ENCODE measurements around the gene GABBR2.

GABBR2 gene

GRCh38 chr9:98315067-98315453 lies 393.7 kb downstream of the GABBR2 start:
- H4K20me1 ChIP-seq (ENCODE audit: control insufficient read depth, insufficient read depth, low read depth, low read length): no peaks in the 10 kb centered on the region
- no peak for TF ChIP-seq EZH2phosphoT487 (IDR thresholded peaks at IDR 0.05; ENCODE audit: borderline replicate concordance, low read length)
- no peak for TF ChIP-seq CTCF (IDR thresholded peaks at IDR 0.05; ENCODE audit: low read depth, low read length, poor library complexity, severe bottlenecking)
- no peak overlapping the region for H3K27ac ChIP-seq (ENCODE audit: low read depth, low read length)
- H3K27me3 ChIP-seq (ENCODE audit: control insufficient read depth, low read length): peaks cover 11% of the 10 kb centered on the region; the same call in 1 of the 2 replicates
- H3K4me1 ChIP-seq (ENCODE audit: control insufficient read depth, low read length): no peaks in the 10 kb centered on the region
- no peaks in the 10 kb centered on the region for H3F3A ChIP-seq (ENCODE audit: control insufficient read depth, insufficient read depth)
- H3K9me3 ChIP-seq (ENCODE audit: control insufficient read depth, insufficient read depth, low read length): no peaks in the 10 kb centered on the region
- H3K79me2 ChIP-seq (ENCODE audit: control insufficient read depth, low read length): no peaks in the 10 kb centered on the region
- no peak overlapping the region for H3K4me3 ChIP-seq (ENCODE audit: low read length)
- no peaks in the 10 kb centered on the region for H3K9me2 ChIP-seq (replicated peaks; ENCODE audit: control insufficient read depth, low read length)
- H3K4me2 ChIP-seq (ENCODE audit: low read length): no peak overlapping the region
- H3K36me3 ChIP-seq (ENCODE audit: control insufficient read depth, low read length): no peaks in the 10 kb centered on the region

GRCh38 chr9:98314381-98315066 lies 394.2 kb downstream of the GABBR2 start:
- no peak overlapping the region for H3K27ac ChIP-seq (ENCODE audit: low read depth, low read length)
- H3K4me2 ChIP-seq (ENCODE audit: low read length): no peak overlapping the region
- H3K4me3 ChIP-seq (ENCODE audit: low read length): no peak overlapping the region

GRCh38 chr9:98312365-98312764 lies 396.4 kb downstream of the GABBR2 start:
- Histone ChIP-seq H3K4me3 (ENCODE audit: low read length) (no peak overlapping the region), H3K36me3 (ENCODE audit: control insufficient read depth, low read length) (no peaks in the 10 kb centered on the region)
- TF ChIP-seq EZH2phosphoT487 (IDR thresholded peaks at IDR 0.05; ENCODE audit: borderline replicate concordance, low read length) (no peak), CTCF (IDR thresholded peaks at IDR 0.05; ENCODE audit: low read depth, low read length, poor library complexity, severe bottlenecking) (no peak)

More at GRCh38 chr9:98314381-98315066, 394.2 kb downstream of the GABBR2 start:
- TF ChIP-seq CTCF (IDR thresholded peaks at IDR 0.05; ENCODE audit: low read depth, low read length, poor library complexity, severe bottlenecking): no peak
- no peak for TF ChIP-seq EZH2phosphoT487 (IDR thresholded peaks at IDR 0.05; ENCODE audit: borderline replicate concordance, low read length)
- no peaks in the 10 kb centered on the region for H3K4me1 ChIP-seq (ENCODE audit: control insufficient read depth, low read length)
- no peaks in the 10 kb centered on the region for H3K79me2 ChIP-seq (ENCODE audit: control insufficient read depth, low read length)
- no peaks in the 10 kb centered on the region for H3K9me2 ChIP-seq (replicated peaks; ENCODE audit: control insufficient read depth, low read length)
- H3K9me3 ChIP-seq (ENCODE audit: control insufficient read depth, insufficient read depth, low read length): no peaks in the 10 kb centered on the region
- H3K36me3 ChIP-seq (ENCODE audit: control insufficient read depth, low read length): no peaks in the 10 kb centered on the region
- H4K20me1 ChIP-seq (ENCODE audit: control insufficient read depth, insufficient read depth, low read depth, low read length): no peaks in the 10 kb centered on the region
- no peaks in the 10 kb centered on the region for H3F3A ChIP-seq (ENCODE audit: control insufficient read depth, insufficient read depth)
- H3K27me3 ChIP-seq (ENCODE audit: control insufficient read depth, low read length): peaks cover 11% of the 10 kb centered on the region; the same call in 1 of the 2 replicates

More at GRCh38 chr9:98312365-98312764, 396.4 kb downstream of the GABBR2 start:
- no peaks in the 10 kb centered on the region for H4K20me1 ChIP-seq (ENCODE audit: control insufficient read depth, insufficient read depth, low read depth, low read length)
- H3K27ac ChIP-seq (ENCODE audit: low read depth, low read length): no peak overlapping the region
- H3K27me3 ChIP-seq (ENCODE audit: control insufficient read depth, low read length): peaks cover 11% of the 10 kb centered on the region; the same call in 1 of the 2 replicates
- H3K9me2 ChIP-seq (replicated peaks; ENCODE audit: control insufficient read depth, low read length): no peaks in the 10 kb centered on the region
- no peaks in the 10 kb centered on the region for H3K79me2 ChIP-seq (ENCODE audit: control insufficient read depth, low read length)
- H3K9me3 ChIP-seq (ENCODE audit: control insufficient read depth, insufficient read depth, low read length): no peaks in the 10 kb centered on the region
- H3K4me1 ChIP-seq (ENCODE audit: control insufficient read depth, low read length): no peaks in the 10 kb centered on the region
- H3K4me2 ChIP-seq (ENCODE audit: low read length): no peak overlapping the region
- no peaks in the 10 kb centered on the region for H3F3A ChIP-seq (ENCODE audit: control insufficient read depth, insufficient read depth)
